T-cell (primary cell): ENCODE measurements around the gene TIMM44. TPM values are rescaled to one million over a fixed set of nuclear protein-coding genes. Genes with fewer than 3 reads are reported as not detected.

Experiments used
- ATAC-seq, 4 experiments: fragments of 200-7000 bp in 3 of 4; fragments of 150-1000 bp in 1 of 4; cut with Tn5 transposase; replicated peaks in 1 of 4; 1 replicate in 3 of 4; 2 replicates in 1 of 4; pipeline ENCODE4 v1.10.0; 2021; ENCODE audit warnings: moderate library complexity in 3 of 4, mild to moderate bottlenecking in 2 of 4, moderate number of reproducible peaks in 1 of 4
- CTCF ChIA-PET, 2 donors: fragments of 300-600 bp; sonication (Branson Sonifier 250); formaldehyde crosslinking; loops; one replicate each; lab custom pipeline; 2022; ENCODE audit warnings: antibody characterized with exemption in 2 of 2; lab: Charles Lee
- POLR2A ChIA-PET, 2 donors: fragments of 300-600 bp; sonication (Branson Sonifier 250); formaldehyde crosslinking; loops; one replicate each; lab custom pipeline; 2022; ENCODE audit warnings: antibody characterized with exemption in 2 of 2; lab: Charles Lee
- DNase-seq, 35 experiments: peaks; one replicate each; pipeline versions ENCODE4 v3.0.0 to v3.0.0-alpha.2; 2013 to 2023
- H3K27ac ChIP-seq: one replicate; pipeline ENCODE4 v1.5.1; 2013; ENCODE audit warnings: low read length
- H3K27me3 ChIP-seq, 2 experiments: replicated peaks in 1 of 2; 1 replicate in 1 of 2; 2 replicates in 1 of 2; pipeline versions ENCODE4 v1.6.1 to v1.7.0; 2013; ENCODE audit warnings: low read length in 1 of 2, mixed read lengths in 1 of 2; ENCODE audit not compliant: control insufficient read depth in 2 of 2, insufficient read depth in 2 of 2; ENCODE audit errors: extremely low read depth in 1 of 2
- H3K36me3 ChIP-seq, 2 donors: 1 replicate in 1 of 2; 2 replicates in 1 of 2; pipeline versions ENCODE4 v1.6.1 to v1.7.0; 2013; ENCODE audit warnings: low read length in 1 of 2; ENCODE audit not compliant: control insufficient read depth in 2 of 2, insufficient read depth in 1 of 2; ENCODE audit errors: extremely low read depth in 1 of 2
- H3K4me1 ChIP-seq, 2 experiments: 1 replicate in 1 of 2; 2 replicates in 1 of 2; pipeline versions ENCODE4 v1.6.1 to v1.7.0; 2013; ENCODE audit warnings: low read length in 2 of 2, mixed read lengths in 1 of 2; ENCODE audit not compliant: insufficient read depth in 2 of 2, control insufficient read depth in 1 of 2; ENCODE audit errors: extremely low read depth in 1 of 2
- H3K4me3 ChIP-seq, 2 donors: 1 replicate in 1 of 2; 2 replicates in 1 of 2; pipeline versions ENCODE4 v1.5.1 to v1.7.0; 2013; ENCODE audit warnings: mild to moderate bottlenecking in 2 of 2, low read length in 1 of 2, moderate library complexity in 1 of 2; ENCODE audit not compliant: control insufficient read depth in 1 of 2; ENCODE audit errors: extremely low read depth in 1 of 2
- H3K9me3 ChIP-seq: 2 replicates; pipeline ENCODE4 v1.7.0; 2013
- H3K27ac Mint-ChIP-seq, 2 donors: one replicate each; pipeline ENCODE4 v1.8.0; 2020 to 2021; ENCODE audit warnings: mild to moderate bottlenecking in 2 of 2, mixed read lengths in 2 of 2
- H3K27me3 Mint-ChIP-seq, 2 donors: one replicate each; pipeline ENCODE4 v1.8.0; 2021 to 2022; ENCODE audit warnings: mixed read lengths in 2 of 2
- H3K36me3 Mint-ChIP-seq: one replicate; pipeline ENCODE4 v1.8.0; 2021; ENCODE audit warnings: mixed read lengths
- H3K4me1 Mint-ChIP-seq, 3 donors: one replicate each; pipeline ENCODE4 v1.8.0; 2020 to 2022; ENCODE audit warnings: mixed read lengths in 3 of 3, mild to moderate bottlenecking in 1 of 3
- H3K4me3 Mint-ChIP-seq, 3 donors: one replicate each; pipeline ENCODE4 v1.8.0; 2020 to 2022; ENCODE audit warnings: mild to moderate bottlenecking in 3 of 3, mixed read lengths in 3 of 3, moderate library complexity in 3 of 3
- H3K9me3 Mint-ChIP-seq, 3 donors: one replicate each; pipeline ENCODE4 v1.8.0; 2020 to 2022; ENCODE audit warnings: mixed read lengths in 3 of 3
- WGBS: methylation state at CpG from one replicate; pipeline ENCODE4 v1.1.5; 2013; ENCODE audit warnings: missing lambda C conversion rate; ENCODE audit not compliant: insufficient coverage; 5-methylcytosine and 5-hydroxymethylcytosine counted together
- total RNA-seq, 35 experiments: library from RNA in 6 of 35; stranded (reverse) in 6 of 35; fragments of 120-200 nt in 1 of 35; gene quantifications; one replicate each; pipeline versions ENCODE4 v1.2.1 to v1.2.4 and lab custom pipeline; 2013 to 2026

Gene TIMM44
- total RNA-seq, 5 donors from 2014 or later (not counting 1 experiment from before 2014, with no cell fraction given) = 72.7 to 99.4 (median 90.3) TPM

DNA sequence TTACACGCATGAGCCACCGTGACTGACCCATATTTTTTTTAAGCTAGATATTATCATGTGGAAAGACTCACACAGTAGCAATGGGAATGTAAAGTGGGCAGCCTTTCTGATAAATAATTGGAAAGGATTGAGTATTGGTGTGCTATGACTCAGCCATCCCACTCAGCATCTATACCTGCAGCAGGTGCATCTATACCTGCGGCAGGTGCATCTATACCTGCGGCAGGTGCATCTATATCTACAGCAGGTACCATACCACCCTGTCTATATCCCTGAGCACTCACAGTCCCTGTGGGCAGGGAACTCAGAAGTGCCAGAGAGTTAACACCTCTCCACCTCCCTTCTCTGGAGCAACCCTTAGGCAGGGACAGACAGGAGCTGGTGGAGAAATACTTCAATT, 60.4 kb downstream of the TIMM44 start:
- H3K4me1 Mint-ChIP-seq = no peaks in the 10 kb centered on the region
- H3K4me3 Mint-ChIP-seq = no peak overlapping the region
- peaks cover 0 to 2% of the 10 kb centered on the region in 2 experiments for H3K4me1 ChIP-seq
- no peaks in the 10 kb centered on the region for H3K9me3 ChIP-seq
- H3K9me3 Mint-ChIP-seq = no peaks in the 10 kb centered on the region
- no peak overlapping the region for H3K27ac Mint-ChIP-seq
- no peaks in the 10 kb centered on the region for H3K36me3 ChIP-seq
- peaks cover 0 to 11% of the 10 kb centered on the region in 2 donors for H3K27me3 Mint-ChIP-seq
- POLR2A ChIA-PET = no interaction called here
- H3K27ac ChIP-seq = no peak overlapping the region
- H3K4me3 ChIP-seq = no peak overlapping the region
- WGBS = 100% methylated on average over 2 of the region's 4 CpGs
- CTCF ChIA-PET = interaction anchor here (0.6 to 0.7 kb wide), 2 partner anchors 14 to 21 kb away, joined by 3 to 4 read pairs; no protein-coding TSS in a partner anchor
- DNase-seq = no peak
- H3K36me3 Mint-ChIP-seq = no peaks in the 10 kb centered on the region
- H3K27me3 ChIP-seq = peaks cover 0 to 25% of the 10 kb centered on the region in 2 experiments
- ATAC-seq = no peak

DNA sequence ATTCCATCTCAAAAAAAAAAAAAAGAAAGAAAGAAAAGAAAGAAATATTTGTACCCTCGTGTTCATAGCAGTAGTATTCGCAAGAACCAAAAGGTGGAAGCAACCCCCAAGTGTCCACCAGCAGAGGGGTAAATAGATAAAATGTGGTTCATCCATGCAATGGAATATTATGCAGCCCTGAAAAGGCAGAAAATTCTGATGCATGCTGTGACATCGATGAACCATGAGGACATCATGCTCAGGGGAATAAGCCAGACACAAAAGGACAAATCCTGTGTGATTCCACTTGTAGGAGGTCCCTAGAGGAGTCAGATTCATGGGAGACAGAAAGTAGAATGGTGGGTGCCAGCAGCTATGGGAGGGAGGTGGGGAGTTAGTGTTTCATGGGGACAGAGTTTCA, 61.6 kb downstream of the TIMM44 start:
- Mint-ChIP-seq H3K27ac (no peak overlapping the region), H3K4me3 (no peak overlapping the region), H3K27me3 (peaks cover 0 to 4% of the 10 kb centered on the region in 2 donors), H3K9me3 (no peaks in the 10 kb centered on the region), H3K4me1 (no peaks in the 10 kb centered on the region), H3K36me3 (no peaks in the 10 kb centered on the region)
- ATAC-seq (no peak), DNase-seq (no peak)
- Histone ChIP-seq H3K27me3 (peaks cover 0 to 15% of the 10 kb centered on the region in 2 experiments), H3K4me3 (no peak overlapping the region), H3K27ac (no peak overlapping the region), H3K9me3 (no peaks in the 10 kb centered on the region), H3K36me3 (no peaks in the 10 kb centered on the region), H3K4me1 (no peaks in the 10 kb centered on the region)
- WGBS = 87% methylated on average over 1 of the region's 3 CpGs
- ChIA-PET POLR2A (no interaction called here), CTCF (interaction anchor here in 1 of 2 donors (0.7 kb wide), 1 partner anchor 21 kb away, joined by 5 read pairs; no protein-coding TSS in a partner anchor)

DNA sequence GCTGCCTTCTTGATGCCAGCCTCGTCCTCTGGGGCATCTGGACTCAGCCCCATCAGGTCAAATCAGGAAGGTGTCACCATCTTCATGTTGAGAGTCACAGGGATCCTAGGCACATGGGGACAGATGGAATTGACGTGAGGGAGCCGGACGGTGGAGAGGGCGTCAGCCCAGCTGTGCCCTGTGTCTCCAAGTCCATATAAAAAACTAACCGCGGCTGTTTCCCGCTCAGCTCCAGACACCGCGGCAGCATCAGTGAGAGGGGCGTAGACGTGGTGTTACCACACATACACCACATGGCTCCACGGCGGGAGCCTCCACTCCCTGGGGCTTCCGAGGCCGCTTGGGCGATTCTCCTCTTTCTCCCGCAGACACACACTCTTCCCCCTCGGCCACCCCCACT, 63.6 kb downstream of the TIMM44 start:
- CTCF ChIA-PET = no interaction called here
- Mint-ChIP-seq H3K27ac (no peak overlapping the region), H3K4me3 (no peak overlapping the region), H3K4me1 (peaks cover 0 to 3% (median under 1%) of the 10 kb centered on the region in 3 donors), H3K36me3 (no peaks in the 10 kb centered on the region), H3K9me3 (no peaks in the 10 kb centered on the region), H3K27me3 (peaks cover 0 to 3% of the 10 kb centered on the region in 2 donors)
- WGBS = 96% methylated on average over 9 of the region's 19 CpGs
- DNase-seq = no peak
- Histone ChIP-seq H3K27ac (no peak overlapping the region), H3K4me3 (no peak overlapping the region), H3K4me1 (peaks cover 1 to 2% of the 10 kb centered on the region in 2 experiments), H3K9me3 (no peaks in the 10 kb centered on the region), H3K36me3 (no peaks in the 10 kb centered on the region), H3K27me3 (peaks cover 0 to 10% of the 10 kb centered on the region in 2 experiments)
- ATAC-seq = no peak
- POLR2A ChIA-PET = no interaction called here

DNA sequence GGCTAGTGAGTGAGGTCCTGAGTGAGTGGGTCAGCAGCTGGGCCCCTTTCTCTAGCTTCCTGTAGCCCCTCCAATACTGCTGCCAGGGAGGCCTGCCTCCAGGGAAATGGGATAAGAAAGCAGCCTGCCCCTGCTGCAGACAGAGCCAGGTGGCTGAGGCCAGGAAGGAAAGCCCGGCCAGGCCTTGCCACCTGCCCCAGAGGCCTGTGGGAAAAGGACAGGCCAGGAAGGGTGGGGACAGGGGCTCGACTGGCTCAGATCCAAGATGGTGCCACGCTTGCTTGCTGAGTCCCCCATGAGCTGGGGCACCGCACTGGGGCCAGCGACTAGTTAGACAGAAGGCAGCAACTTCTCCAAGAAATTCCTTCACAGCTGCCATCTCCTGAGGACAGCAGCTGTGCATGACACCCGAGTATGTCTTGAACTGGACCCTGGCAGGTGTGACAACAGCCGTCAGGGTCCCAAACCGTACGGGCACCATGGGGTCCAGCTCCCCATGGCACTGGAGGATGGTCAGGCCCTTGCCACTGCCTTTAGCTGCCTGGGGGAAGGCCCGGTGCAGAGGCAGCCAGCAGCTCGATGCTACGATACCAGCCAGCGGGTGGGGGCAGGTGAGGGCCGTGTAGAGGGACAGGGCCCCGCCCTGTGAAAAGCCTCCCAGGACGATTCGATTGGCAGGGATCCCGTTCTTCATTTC, 64.2 kb downstream of the TIMM44 start:
- no peak for ATAC-seq
- Histone ChIP-seq H3K9me3 (no peaks in the 10 kb centered on the region), H3K36me3 (no peaks in the 10 kb centered on the region), H3K4me1 (peaks cover 2 to 8% of the 10 kb centered on the region in 2 experiments), H3K4me3 (no peak overlapping the region), H3K27me3 (peaks cover 0 to 16% of the 10 kb centered on the region in 2 experiments), H3K27ac (no peak overlapping the region)
- 86% methylated on average over 10 of the region's 18 CpGs for WGBS
- peaks cover 0 to 3% of the 10 kb centered on the region in 2 donors for H3K27me3 Mint-ChIP-seq
- DNase-seq = no peak
- H3K9me3 Mint-ChIP-seq = no peaks in the 10 kb centered on the region
- H3K36me3 Mint-ChIP-seq = no peaks in the 10 kb centered on the region
- ChIA-PET CTCF (no interaction called here), POLR2A (no interaction called here)
- H3K27ac Mint-ChIP-seq = no peak overlapping the region
- peaks cover 0 to 7% (median 4%) of the 10 kb centered on the region in 3 donors for H3K4me1 Mint-ChIP-seq
- H3K4me3 Mint-ChIP-seq = no peak overlapping the region

DNA sequence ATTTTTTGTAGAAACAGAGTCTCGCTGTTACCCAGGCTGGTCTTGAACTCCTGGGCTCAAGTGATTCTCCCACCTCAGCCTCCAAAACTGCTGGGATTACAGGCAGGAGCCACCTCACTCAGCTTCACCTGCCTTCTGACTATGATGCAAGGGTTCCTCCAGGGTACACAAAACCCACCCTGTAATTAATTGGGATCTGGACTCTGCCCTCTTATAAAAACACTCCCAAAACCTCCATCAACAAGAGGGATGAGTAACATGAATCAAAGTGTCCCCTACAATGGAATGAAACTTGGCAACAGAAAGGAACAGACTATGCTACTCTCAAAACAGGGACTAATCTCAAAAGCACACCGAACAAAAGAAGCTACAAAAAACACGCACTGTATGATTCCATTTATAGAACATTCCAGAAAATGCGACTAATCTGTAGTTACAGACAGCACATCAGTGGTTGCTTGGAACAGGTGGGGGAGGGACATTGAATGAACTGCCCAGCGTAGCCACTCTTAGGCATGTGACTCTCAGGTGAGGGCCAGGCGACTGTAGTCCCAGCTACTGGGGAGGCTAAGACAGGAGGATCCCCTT, 66.1 kb downstream of the TIMM44 start:
- H3K4me1 ChIP-seq = peaks cover 2 to 23% of the 10 kb centered on the region in 2 experiments
- Mint-ChIP-seq H3K4me1 (peaks cover 0 to 13% (median 12%) of the 10 kb centered on the region in 3 donors), H3K27me3 (peaks cover 3 to 12% of the 10 kb centered on the region in 2 donors), H3K9me3 (no peaks in the 10 kb centered on the region), H3K27ac (no peak overlapping the region), H3K4me3 (peak overlapping the region in 1 of 3 donors; percentile 1), H3K36me3 (no peaks in the 10 kb centered on the region)
- ATAC-seq (no peak), DNase-seq (no peak)
- no peaks in the 10 kb centered on the region for H3K9me3 ChIP-seq
- POLR2A ChIA-PET = no interaction called here
- H3K27me3 ChIP-seq = peaks cover 0 to 33% of the 10 kb centered on the region in 2 experiments
- no peaks in the 10 kb centered on the region for H3K36me3 ChIP-seq
- no peak overlapping the region for H3K27ac ChIP-seq
- H3K4me3 ChIP-seq = no peak overlapping the region
- CTCF ChIA-PET = interaction anchor here in 1 of 2 donors (0.6 kb wide), 1 partner anchor 258 kb away, joined by 3 read pairs; no protein-coding TSS in a partner anchor
- 97% methylated on average over 5 of the region's 6 CpGs for WGBS
